ENCODE measurements around the gene LSAMP.

The LSAMP gene

DNA sequence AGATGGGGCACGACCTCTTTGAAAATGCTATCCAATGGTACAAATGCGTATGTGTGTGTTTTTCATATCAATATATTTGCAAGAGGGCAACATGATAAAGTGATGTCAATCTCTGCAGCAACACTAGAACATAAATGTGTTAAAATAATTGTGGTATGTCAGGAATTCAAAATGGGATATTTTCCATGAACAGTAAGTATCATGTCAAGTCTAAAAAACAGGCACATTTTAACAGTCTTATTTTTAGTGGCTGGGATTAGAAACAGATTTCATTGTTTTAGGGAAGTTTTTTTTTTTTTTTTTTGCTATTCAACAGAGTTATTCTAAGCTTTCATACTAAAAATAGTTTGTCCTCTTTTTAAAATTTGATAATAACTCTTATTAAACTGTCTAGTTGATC lies 612.2 kb downstream of the LSAMP start:
- Histone ChIP-seq H3K27ac (no peak overlapping the region), H3K4me1 (ENCODE audit: control insufficient read depth in 1 of 2, insufficient read depth in 1 of 2, low read depth in 1 of 2, low read length in 1 of 2) (no peaks in the 10 kb centered on the region), H3K4me3 (ENCODE audit: low read depth in 1 of 2, low read length in 1 of 2) (no peak overlapping the region), H3K9me3 (no peaks in the 10 kb centered on the region), H3K27me3 (no peaks in the 10 kb centered on the region), H3K36me3 (no peaks in the 10 kb centered on the region)
- TF ChIP-seq, protein P1, sequence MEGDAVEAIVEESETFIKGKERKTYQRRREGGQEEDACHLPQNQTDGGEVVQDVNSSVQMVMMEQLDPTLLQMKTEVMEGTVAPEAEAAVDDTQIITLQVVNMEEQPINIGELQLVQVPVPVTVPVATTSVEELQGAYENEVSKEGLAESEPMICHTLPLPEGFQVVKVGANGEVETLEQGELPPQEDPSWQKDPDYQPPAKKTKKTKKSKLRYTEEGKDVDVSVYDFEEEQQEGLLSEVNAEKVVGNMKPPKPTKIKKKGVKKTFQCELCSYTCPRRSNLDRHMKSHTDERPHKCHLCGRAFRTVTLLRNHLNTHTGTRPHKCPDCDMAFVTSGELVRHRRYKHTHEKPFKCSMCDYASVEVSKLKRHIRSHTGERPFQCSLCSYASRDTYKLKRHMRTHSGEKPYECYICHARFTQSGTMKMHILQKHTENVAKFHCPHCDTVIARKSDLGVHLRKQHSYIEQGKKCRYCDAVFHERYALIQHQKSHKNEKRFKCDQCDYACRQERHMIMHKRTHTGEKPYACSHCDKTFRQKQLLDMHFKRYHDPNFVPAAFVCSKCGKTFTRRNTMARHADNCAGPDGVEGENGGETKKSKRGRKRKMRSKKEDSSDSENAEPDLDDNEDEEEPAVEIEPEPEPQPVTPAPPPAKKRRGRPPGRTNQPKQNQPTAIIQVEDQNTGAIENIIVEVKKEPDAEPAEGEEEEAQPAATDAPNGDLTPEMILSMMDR (IDR thresholded peaks at IDR 0.05), result no peak

DNA sequence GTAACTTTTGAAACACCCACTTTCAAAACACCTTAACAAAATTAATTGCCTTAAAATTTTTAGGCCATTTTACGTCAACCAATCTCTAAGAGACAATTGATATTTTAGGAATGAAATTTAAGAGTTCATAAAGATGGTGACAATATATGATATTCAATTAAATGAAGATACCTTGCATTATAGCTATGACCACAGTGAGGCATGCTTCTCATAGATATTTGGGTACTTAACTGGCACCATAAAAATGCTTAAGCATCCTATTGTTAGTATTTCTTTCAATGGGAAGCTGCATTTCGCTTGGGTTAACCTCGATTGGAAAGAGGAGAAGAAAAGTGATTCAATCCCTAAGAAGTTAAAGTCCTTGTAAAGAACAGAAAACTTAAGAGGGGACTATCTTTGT lies 613.0 kb downstream of the LSAMP start:
- TF ChIP-seq, protein P1 (IDR thresholded peaks at IDR 0.05), result no peak
- Histone ChIP-seq H3K4me1 (ENCODE audit: control insufficient read depth in 1 of 2, insufficient read depth in 1 of 2, low read depth in 1 of 2, low read length in 1 of 2) (no peaks in the 10 kb centered on the region), H3K9me3 (no peaks in the 10 kb centered on the region), H3K27me3 (no peaks in the 10 kb centered on the region), H3K36me3 (no peaks in the 10 kb centered on the region), H3K27ac (no peak overlapping the region), H3K4me3 (ENCODE audit: low read depth in 1 of 2, low read length in 1 of 2) (no peak overlapping the region)

DNA sequence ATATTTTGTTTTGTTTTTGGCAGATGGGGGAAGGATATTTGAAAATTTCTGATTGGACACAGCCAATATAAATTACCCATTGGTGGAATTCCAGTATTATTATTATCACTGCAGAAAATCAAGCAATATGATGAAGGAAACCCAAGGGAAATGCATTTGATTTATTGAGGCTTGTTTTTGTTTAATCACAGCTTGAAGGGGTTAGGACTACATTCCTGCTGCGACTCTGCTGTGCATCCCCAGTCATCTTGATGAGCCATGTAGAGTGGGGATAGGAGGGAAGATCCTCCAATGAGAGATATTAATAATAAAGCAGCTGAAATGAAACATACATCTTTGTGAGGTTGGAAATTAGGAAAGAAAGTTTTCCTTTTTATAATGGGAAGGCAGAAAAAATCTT lies 613.4 kb downstream of the LSAMP start:
- Histone ChIP-seq H3K4me1 (ENCODE audit: control insufficient read depth in 1 of 2, insufficient read depth in 1 of 2, low read depth in 1 of 2, low read length in 1 of 2) (no peaks in the 10 kb centered on the region), H3K4me3 (ENCODE audit: low read depth in 1 of 2, low read length in 1 of 2) (no peak overlapping the region), H3K27ac (no peak overlapping the region), H3K9me3 (no peaks in the 10 kb centered on the region), H3K27me3 (no peaks in the 10 kb centered on the region), H3K36me3 (no peaks in the 10 kb centered on the region)
- TF ChIP-seq, protein P1 (IDR thresholded peaks at IDR 0.05), result no peak

DNA sequence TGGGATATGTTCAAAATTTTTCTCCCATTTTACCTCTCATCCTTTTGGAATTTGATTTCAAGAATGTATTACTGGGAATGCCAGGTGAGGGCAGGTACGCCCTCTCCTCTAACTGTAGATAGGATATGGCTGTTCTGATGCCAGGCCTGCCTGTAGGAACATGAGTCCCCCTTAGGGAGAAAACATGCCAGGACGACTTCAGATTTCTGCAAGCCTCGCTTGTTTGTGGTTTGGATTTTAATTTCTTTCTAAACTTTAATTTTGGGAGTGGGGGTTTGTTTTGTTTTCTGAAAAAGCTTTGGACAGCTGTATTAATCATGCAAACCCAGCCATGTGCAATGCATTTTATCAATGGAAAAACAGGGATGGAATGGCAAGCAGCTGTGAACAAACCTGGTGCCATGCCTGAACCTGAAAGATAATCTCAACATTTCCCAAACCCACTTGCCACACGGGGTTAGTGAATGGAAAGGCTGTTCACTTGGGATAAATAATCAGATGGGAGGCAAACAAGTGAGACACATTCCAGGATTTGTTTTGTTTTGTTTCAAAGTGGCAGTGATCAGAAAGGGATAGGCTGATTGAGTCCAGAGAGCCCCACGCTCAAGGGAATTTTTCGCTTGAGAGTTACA lies 614.4 kb downstream of the LSAMP start:
- no peaks in the 10 kb centered on the region for H3K9me3 ChIP-seq
- H3K4me1 ChIP-seq (ENCODE audit: control insufficient read depth in 1 of 2, insufficient read depth in 1 of 2, low read depth in 1 of 2, low read length in 1 of 2), result no peaks in the 10 kb centered on the region
- H3K27ac ChIP-seq, result no peak overlapping the region
- no peaks in the 10 kb centered on the region for H3K27me3 ChIP-seq
- TF ChIP-seq, protein P1 (IDR thresholded peaks at IDR 0.05), result no peak
- no peaks in the 10 kb centered on the region for H3K36me3 ChIP-seq
- H3K4me3 ChIP-seq (ENCODE audit: low read depth in 1 of 2, low read length in 1 of 2), result no peak overlapping the region

DNA sequence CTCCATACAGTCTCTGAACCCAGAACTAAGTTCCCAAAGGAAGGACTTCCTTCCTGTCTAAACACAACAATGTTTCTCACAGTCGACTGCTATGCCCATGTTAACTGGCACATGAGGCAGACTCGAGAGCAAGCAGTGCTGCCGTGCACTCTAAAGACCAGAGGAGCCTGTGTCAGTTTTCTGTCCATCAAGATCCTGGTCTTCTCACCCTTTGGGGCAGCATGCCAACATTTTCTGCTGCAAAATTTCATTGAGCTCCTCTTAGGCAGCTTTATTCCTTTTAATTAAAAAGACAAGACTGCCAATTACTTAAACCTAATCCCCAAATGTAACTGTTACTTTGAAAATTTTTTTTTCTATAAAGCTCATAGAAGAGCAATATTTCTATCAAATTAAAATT lies 616.9 kb downstream of the LSAMP start:
- H3K27ac ChIP-seq, result no peak overlapping the region
- no peaks in the 10 kb centered on the region for H3K36me3 ChIP-seq
- H3K4me1 ChIP-seq (ENCODE audit: control insufficient read depth in 1 of 2, insufficient read depth in 1 of 2, low read depth in 1 of 2, low read length in 1 of 2), result no peaks in the 10 kb centered on the region
- H3K27me3 ChIP-seq, result no peaks in the 10 kb centered on the region
- H3K4me3 ChIP-seq (ENCODE audit: low read depth in 1 of 2, low read length in 1 of 2), result no peak overlapping the region
- TF ChIP-seq, protein P1 (IDR thresholded peaks at IDR 0.05), result no peak
- H3K9me3 ChIP-seq, result no peaks in the 10 kb centered on the region

DNA sequence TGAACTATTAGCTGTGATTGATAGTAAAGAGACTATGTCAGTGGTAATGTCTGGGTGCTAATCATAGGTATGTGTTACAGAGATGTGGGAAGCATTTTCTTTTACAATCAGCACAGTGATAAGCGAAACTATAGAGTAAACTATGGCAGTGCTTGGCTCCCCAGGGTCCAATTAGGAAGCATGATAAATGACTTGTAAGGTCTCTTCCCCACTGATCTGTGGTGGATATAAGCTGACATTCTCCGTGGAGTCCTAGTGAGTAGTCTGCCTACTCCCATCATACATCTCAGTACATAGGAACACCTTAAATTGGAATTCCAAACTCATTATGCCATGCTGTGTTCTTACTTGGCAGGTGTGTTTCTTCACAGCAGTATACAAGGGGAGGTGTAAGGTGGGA lies 617.8 kb downstream of the LSAMP start:
- Histone ChIP-seq H3K27ac (no peak overlapping the region), H3K4me1 (ENCODE audit: control insufficient read depth in 1 of 2, insufficient read depth in 1 of 2, low read depth in 1 of 2, low read length in 1 of 2) (no peaks in the 10 kb centered on the region), H3K36me3 (no peaks in the 10 kb centered on the region), H3K9me3 (no peaks in the 10 kb centered on the region), H3K4me3 (ENCODE audit: low read depth in 1 of 2, low read length in 1 of 2) (no peak overlapping the region), H3K27me3 (no peaks in the 10 kb centered on the region)
- TF ChIP-seq, protein P1 (IDR thresholded peaks at IDR 0.05), result no peak
